ENCODE results near the gene RNASE1. TPM values are rescaled to one million over a fixed set of nuclear protein-coding genes. Genes with fewer than 3 reads are reported as not detected.

The RNASE1 gene
- total and polyA plus RNA-seq, 9 of the 15 experiments (the other 6 are each of a cell fraction or from before 2014, with no cell fraction given), result 6.4 to 33.3 (median 13.9) TPM

- TF ChIP-seq SP1 (CRISPR knock-in tag; IDR thresholded peaks at IDR 0.05) (no peak), STAT5B (CRISPR knock-in tag; IDR thresholded peaks at IDR 0.05) (no peak), ZNF121 (CRISPR knock-in tag; conservative IDR thresholded peaks at IDR 0.05) (no peak), TAF7 (tag; IDR thresholded peaks at IDR 0.05) (no peak), MECOM (CRISPR knock-in tag; IDR thresholded peaks at IDR 0.05) (no peak), GATAD2A (IDR thresholded peaks at IDR 0.05) (no peak), SP2 (IDR thresholded peaks at IDR 0.05; ENCODE audit: extremely low read depth, low read depth, low read length, poor library complexity, severe bottlenecking) (no peak), RAD51 (IDR thresholded peaks at IDR 0.05; ENCODE audit: borderline replicate concordance, low read depth) (no peak), KAT2B (IDR thresholded peaks at IDR 0.05; ENCODE audit: low read depth, low read length) (no peak), GABPB1 (CRISPR knock-in tag; IDR thresholded peaks at IDR 0.05) (no peak), CREB3 (tag; conservative IDR thresholded peaks at IDR 0.05; ENCODE audit: low read depth) (no peak), EGR1 (conservative IDR thresholded peaks at IDR 0.05) (no peak), TCF15 (CRISPR knock-in tag; IDR thresholded peaks at IDR 0.05) (no peak), ZNF146 (CRISPR knock-in tag; IDR thresholded peaks at IDR 0.05; ENCODE audit: unreplicated experiment) (no peak), RNF219 (CRISPR knock-in tag; IDR thresholded peaks at IDR 0.05) (no peak), EHMT2 (IDR thresholded peaks at IDR 0.05) (no peak), LCOR (CRISPR knock-in tag; IDR thresholded peaks at IDR 0.05) (no peak), CHD4 (IDR thresholded peaks at IDR 0.05; ENCODE audit: insufficient read depth, insufficient replicate concordance, low read depth, low read length, poor library complexity, severe bottlenecking) (no peak), ATF3 (IDR thresholded peaks at IDR 0.05) (peak; percentile 43), ATF3 (CRISPR knock-in tag; conservative IDR thresholded peaks at IDR 0.05) (no peak), SRSF1 (IDR thresholded peaks at IDR 0.05; ENCODE audit: low read depth, low read length) (no peak), GATAD2B (IDR thresholded peaks at IDR 0.05; ENCODE audit: borderline replicate concordance) (no peak)
- TF ChIP-seq, protein P1, sequence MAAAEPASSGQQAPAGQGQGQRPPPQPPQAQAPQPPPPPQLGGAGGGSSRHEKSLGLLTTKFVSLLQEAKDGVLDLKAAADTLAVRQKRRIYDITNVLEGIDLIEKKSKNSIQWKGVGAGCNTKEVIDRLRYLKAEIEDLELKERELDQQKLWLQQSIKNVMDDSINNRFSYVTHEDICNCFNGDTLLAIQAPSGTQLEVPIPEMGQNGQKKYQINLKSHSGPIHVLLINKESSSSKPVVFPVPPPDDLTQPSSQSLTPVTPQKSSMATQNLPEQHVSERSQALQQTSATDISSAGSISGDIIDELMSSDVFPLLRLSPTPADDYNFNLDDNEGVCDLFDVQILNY (CRISPR knock-in tag; IDR thresholded peaks at IDR 0.05), result no peak
- TF ChIP-seq, protein P2, sequence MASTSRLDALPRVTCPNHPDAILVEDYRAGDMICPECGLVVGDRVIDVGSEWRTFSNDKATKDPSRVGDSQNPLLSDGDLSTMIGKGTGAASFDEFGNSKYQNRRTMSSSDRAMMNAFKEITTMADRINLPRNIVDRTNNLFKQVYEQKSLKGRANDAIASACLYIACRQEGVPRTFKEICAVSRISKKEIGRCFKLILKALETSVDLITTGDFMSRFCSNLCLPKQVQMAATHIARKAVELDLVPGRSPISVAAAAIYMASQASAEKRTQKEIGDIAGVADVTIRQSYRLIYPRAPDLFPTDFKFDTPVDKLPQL (IDR thresholded peaks at IDR 0.05; ENCODE audit: extremely low read depth, insufficient read length), result no peak
These were observed 45.8 kb upstream of the RNASE1 start (continued) for GRCh38 chr14:20848316-20848954.

Measured in K562 (cell line).